ENCODE data around the gene FRMD4B. TPM values are rescaled to one million over a fixed set of nuclear protein-coding genes. Genes with fewer than 3 reads are reported as not detected.

The FRMD4B gene
- total RNA-seq, 2 experiments from 2014 or later = 29.1 to 32.8 TPM

DNA sequence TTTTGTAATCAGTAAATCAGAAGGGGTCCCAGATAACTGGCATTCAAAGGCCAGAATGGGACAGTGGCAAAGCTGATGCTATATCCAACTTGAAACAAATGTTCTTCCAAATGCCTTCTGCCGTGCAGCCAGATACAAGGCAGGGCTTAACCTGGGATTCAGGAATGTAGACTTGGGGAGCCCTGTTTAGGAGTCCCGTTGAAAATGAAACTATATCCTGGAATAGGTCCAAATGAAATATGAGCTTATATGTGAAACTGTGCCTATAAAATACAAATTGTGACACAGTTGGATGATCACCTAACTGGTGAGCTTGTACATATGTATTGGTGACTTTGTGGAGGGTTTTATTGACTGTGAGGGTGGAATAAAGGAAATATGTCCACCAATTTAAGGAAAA, 28.7 kb downstream of the FRMD4B start:
- CTCF ChIA-PET = interaction anchor here (1.8 kb wide), 1 partner anchor 196 kb away, joined by 6 read pairs; no protein-coding TSS in a partner anchor
- Mint-ChIP-seq H3K4me1 (ENCODE audit: low read depth) (peaks cover 16% of the 10 kb centered on the region), H3K36me3 (no peaks in the 10 kb centered on the region), H3K9me3 (peaks cover 8% of the 10 kb centered on the region), H3K27ac (no peak overlapping the region), H3K4me3 (no peak overlapping the region), H3K27me3 (peaks cover 11% of the 10 kb centered on the region)
- POLR2A ChIA-PET = no interaction called here
- DNase-seq = no peak
- intact Hi-C loops (cut with micrococcal nuclease) = no loop called here

DNA sequence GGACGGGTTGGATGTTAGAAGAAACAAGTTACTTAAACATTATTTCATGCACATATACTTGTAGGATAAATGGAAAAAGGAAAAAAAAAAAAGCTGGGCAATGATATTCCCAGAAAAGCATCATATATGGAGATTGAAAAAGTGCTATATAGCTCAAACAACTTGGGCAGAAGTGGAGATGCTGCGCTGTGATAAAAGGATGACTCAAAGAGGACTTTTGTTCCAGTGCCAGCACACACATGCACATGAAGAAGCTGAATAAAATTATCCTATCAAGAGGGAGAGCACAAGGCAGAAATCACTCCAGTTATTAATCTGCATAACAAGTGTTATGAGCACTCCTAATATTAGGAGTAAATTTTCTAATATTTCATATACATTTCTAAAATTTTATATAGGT, 30.9 kb downstream of the FRMD4B start:
- Mint-ChIP-seq H3K27me3 (peaks cover 10% of the 10 kb centered on the region), H3K4me1 (ENCODE audit: low read depth) (peaks cover 16% of the 10 kb centered on the region), H3K36me3 (no peaks in the 10 kb centered on the region), H3K27ac (no peak overlapping the region), H3K9me3 (peaks cover 8% of the 10 kb centered on the region), H3K4me3 (no peak overlapping the region)
- no peak for DNase-seq
- ChIA-PET CTCF (interaction anchor here (1.1 kb wide), 1 partner anchor 193 kb away, joined by 4 read pairs; no protein-coding TSS in a partner anchor), POLR2A (no interaction called here)
- intact Hi-C loops (cut with micrococcal nuclease) = loop anchor here (2.0 kb wide), 1 partner anchor 28 kb away; no protein-coding TSS in a partner anchor

- H3K27ac Mint-ChIP-seq = no peak overlapping the region
- CTCF ChIA-PET = interaction anchor here (0.7 kb wide), 1 partner anchor 151 kb away, joined by 3 read pairs; no protein-coding TSS in a partner anchor
- intact Hi-C loops (cut with micrococcal nuclease) = no loop called here
These were observed 32.4 kb downstream of the FRMD4B start for GRCh38 chr3:69353503-69353902.

DNA sequence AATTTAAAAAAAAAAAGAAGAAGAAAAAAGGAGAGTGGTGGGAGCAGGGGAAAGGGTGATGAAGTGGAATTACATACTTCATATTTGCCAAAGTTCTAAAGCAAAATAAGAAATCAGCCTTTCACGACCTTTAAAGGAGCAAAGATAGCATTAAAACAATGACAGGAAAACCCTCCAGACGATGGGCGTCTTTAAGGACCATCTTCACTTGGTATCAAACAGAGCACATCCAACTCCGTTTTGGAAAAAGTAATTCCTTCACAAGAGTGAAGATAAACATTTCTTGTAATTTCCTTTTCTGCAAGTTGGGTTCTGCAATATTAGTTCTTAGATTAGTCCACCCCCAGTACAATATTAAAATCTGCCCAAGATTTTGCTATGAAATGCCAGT, 32.8 kb downstream of the FRMD4B start:
- no peaks in the 10 kb centered on the region for H3K9me3 Mint-ChIP-seq
- POLR2A ChIA-PET = no interaction called here
- H3K4me1 Mint-ChIP-seq (ENCODE audit: low read depth) = peaks cover 16% of the 10 kb centered on the region
- no peak for DNase-seq
- CTCF ChIA-PET = no interaction called here
- intact Hi-C loops (cut with micrococcal nuclease) = no loop called here
- H3K4me3 Mint-ChIP-seq = peak overlapping the region; percentile 36
- H3K27me3 Mint-ChIP-seq = peaks cover 10% of the 10 kb centered on the region
- no peaks in the 10 kb centered on the region for H3K36me3 Mint-ChIP-seq
- H3K27ac Mint-ChIP-seq = no peak overlapping the region

More at GRCh38 chr3:69353503-69353902, 32.4 kb downstream of the FRMD4B start:
- H3K9me3 Mint-ChIP-seq = peaks cover 1% of the 10 kb centered on the region
- POLR2A ChIA-PET = no interaction called here
- H3K4me1 Mint-ChIP-seq (ENCODE audit: low read depth) = peaks cover 16% of the 10 kb centered on the region
- H3K36me3 Mint-ChIP-seq = no peaks in the 10 kb centered on the region
- no peak for DNase-seq
- peaks cover 10% of the 10 kb centered on the region for H3K27me3 Mint-ChIP-seq
- peak overlapping the region; percentile 36 for H3K4me3 Mint-ChIP-seq

- intact Hi-C loops (cut with micrococcal nuclease) = no loop called here
- ChIA-PET POLR2A (no interaction called here), CTCF (interaction anchor here (0.6 kb wide), 1 partner anchor 41 kb away, joined by 3 read pairs; no protein-coding TSS in a partner anchor)
These were observed 33.4 kb downstream of the FRMD4B start for GRCh38 chr3:69352305-69353087.

DNA sequence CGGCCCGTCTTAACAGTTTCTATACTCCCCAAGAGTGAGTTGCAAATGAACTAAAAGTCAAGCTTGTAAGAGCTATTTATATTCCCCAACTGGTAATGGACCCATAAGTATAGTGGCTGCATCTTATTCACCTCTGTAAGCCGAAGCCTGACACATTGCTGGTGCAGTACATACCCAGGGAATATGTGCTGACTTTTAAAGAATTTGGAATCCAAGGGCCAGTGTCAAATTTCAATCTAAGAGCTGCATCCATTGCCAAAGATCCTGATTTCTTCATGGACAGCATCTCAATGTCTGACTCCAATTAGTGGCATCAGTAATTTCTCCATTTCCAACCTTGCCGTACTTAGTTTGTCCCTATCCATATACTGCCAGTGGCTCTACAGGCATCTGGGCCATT, 42.0 kb downstream of the FRMD4B start:
- CTCF ChIA-PET = no interaction called here
- intact Hi-C loops (cut with micrococcal nuclease) = no loop called here
- POLR2A ChIA-PET = no interaction called here
- H3K4me3 Mint-ChIP-seq = no peak overlapping the region
- H3K4me1 Mint-ChIP-seq (ENCODE audit: low read depth) = no peaks in the 10 kb centered on the region
- H3K27ac Mint-ChIP-seq = no peak overlapping the region
- no peak for DNase-seq
- H3K36me3 Mint-ChIP-seq = no peaks in the 10 kb centered on the region
- peaks cover 7% of the 10 kb centered on the region for H3K27me3 Mint-ChIP-seq
- H3K9me3 Mint-ChIP-seq = no peaks in the 10 kb centered on the region

More at GRCh38 chr3:69352305-69353087, 33.4 kb downstream of the FRMD4B start:
- Mint-ChIP-seq H3K27ac (no peak overlapping the region), H3K4me3 (peak overlapping the region; percentile 26), H3K9me3 (no peaks in the 10 kb centered on the region), H3K36me3 (no peaks in the 10 kb centered on the region), H3K4me1 (ENCODE audit: low read depth) (peaks cover 16% of the 10 kb centered on the region), H3K27me3 (peaks cover 13% of the 10 kb centered on the region)
- no peak for DNase-seq

DNA sequence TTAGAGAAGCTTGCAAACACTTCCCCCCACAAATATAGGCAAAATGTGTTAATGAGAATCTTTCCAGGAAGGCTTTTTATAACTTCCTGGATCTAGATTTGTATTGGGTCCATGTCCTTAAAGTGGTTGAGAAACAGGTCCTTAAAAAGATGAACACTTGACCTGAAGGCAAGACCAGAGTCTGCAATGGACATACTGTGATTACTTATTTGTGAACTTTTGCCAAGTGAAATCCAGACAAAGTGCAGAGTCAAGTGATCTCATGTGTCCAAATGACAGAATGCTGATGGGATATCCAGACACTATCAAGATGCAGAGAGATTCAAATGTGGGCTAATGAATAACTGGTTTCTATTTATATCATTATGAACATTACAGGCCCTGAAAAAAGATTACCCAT, 43.8 kb downstream of the FRMD4B start:
- ChIA-PET CTCF (interaction anchor here (0.7 kb wide), 1 partner anchor 85 kb away, joined by 3 read pairs; no protein-coding TSS in a partner anchor), POLR2A (no interaction called here)
- H3K4me3 Mint-ChIP-seq = no peak overlapping the region
- peaks cover 2% of the 10 kb centered on the region for H3K27me3 Mint-ChIP-seq
- H3K36me3 Mint-ChIP-seq = peaks cover 3% of the 10 kb centered on the region
- no peaks in the 10 kb centered on the region for H3K4me1 Mint-ChIP-seq (ENCODE audit: low read depth)
- H3K27ac Mint-ChIP-seq = no peak overlapping the region
- DNase-seq = no peak
- intact Hi-C loops (cut with micrococcal nuclease) = no loop called here
- H3K9me3 Mint-ChIP-seq = no peaks in the 10 kb centered on the region

DNA sequence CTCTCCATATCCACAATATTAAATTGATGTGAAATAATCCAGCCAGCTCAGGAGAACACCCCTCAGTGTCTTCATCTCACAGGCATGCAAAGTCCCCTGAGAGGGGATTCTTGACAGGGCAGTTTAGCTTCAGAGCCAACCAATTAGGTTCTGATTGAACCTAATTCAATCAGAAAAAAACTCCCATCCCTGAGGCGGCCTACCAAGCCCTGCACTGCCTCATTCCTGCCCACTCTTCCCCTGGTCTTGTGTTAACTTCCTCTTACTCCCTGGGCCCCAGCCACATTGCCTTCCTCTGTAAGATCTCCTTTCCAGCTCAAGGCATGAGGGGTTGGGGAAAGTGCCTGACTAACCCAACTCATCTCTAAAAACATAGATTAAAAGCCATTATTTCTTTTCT, 46.1 kb downstream of the FRMD4B start:
- Mint-ChIP-seq H3K36me3 (peaks cover 3% of the 10 kb centered on the region), H3K4me1 (ENCODE audit: low read depth) (no peaks in the 10 kb centered on the region), H3K27ac (no peak overlapping the region), H3K4me3 (no peak overlapping the region), H3K27me3 (peaks cover 2% of the 10 kb centered on the region), H3K9me3 (peaks cover 3% of the 10 kb centered on the region)
- POLR2A ChIA-PET = no interaction called here
- no peak for DNase-seq
- CTCF ChIA-PET = no interaction called here
- intact Hi-C loops (cut with micrococcal nuclease) = no loop called here

DNA sequence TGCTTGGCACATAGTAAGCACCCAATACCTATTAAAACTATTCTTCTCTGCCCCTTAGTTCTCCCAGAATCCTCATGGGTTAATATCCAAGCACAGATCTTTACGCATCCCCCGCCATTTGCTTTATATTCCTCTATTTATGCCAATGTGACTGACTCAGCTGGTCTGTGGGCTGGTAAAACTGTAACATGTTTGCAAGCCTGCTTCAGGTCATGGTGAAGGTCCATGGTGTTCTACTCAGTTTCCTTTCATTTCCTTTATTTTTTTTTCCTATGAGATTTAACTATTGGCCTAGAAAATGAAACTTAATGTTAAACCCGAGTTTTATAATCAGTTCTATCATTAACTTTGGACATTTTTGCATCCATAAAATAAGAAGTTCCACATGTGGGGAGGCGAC, 47.0 kb downstream of the FRMD4B start:
- Mint-ChIP-seq H3K27me3 (no peaks in the 10 kb centered on the region), H3K27ac (no peak overlapping the region), H3K9me3 (peaks cover 3% of the 10 kb centered on the region), H3K36me3 (peaks cover 3% of the 10 kb centered on the region), H3K4me1 (ENCODE audit: low read depth) (no peaks in the 10 kb centered on the region), H3K4me3 (no peak overlapping the region)
- ChIA-PET CTCF (interaction anchor here (1.1 kb wide), 1 partner anchor 31 kb away, joined by 3 read pairs; no protein-coding TSS in a partner anchor), POLR2A (no interaction called here)
- DNase-seq = no peak
- intact Hi-C loops (cut with micrococcal nuclease) = no loop called here

GRCh38 chr3:69332934-69333333, 53.0 kb downstream of the FRMD4B start:
- no peak overlapping the region for H3K4me3 Mint-ChIP-seq
- ChIA-PET CTCF (no interaction called here), POLR2A (no interaction called here)
- no peak overlapping the region for H3K27ac Mint-ChIP-seq
- peaks cover 11% of the 10 kb centered on the region for H3K4me1 Mint-ChIP-seq (ENCODE audit: low read depth)
- no peaks in the 10 kb centered on the region for H3K27me3 Mint-ChIP-seq
- peaks cover under 1% of the 10 kb centered on the region for H3K36me3 Mint-ChIP-seq
- DNase-seq = no peak
- H3K9me3 Mint-ChIP-seq = peaks cover 3% of the 10 kb centered on the region
- intact Hi-C loops (cut with micrococcal nuclease) = no loop called here

DNA sequence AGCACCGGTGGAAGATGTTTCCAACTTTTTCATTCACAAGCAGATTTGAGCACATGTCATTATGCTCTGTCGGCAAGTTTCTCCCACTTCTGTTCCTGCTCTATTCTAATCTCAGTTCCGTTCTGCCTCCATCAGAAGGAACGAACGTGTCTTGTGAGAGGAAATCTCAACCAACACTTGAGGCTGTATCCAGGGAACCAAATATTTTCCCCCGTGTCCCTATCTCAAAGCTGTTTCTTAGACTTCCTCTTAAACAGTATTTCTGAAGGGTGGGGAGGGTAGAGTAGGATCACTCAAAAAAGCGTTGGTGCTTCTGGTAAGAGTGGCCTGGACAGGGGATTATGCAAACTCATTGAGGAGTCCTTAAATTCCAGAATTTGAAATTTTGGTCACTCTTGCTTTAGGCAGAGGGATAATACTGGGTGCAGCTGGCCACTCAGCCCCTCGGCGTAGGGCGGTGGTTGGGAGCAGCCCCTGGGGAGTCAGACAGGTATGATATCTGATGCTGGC, 54.9 kb downstream of the FRMD4B start:
- intact Hi-C loops (cut with micrococcal nuclease) = no loop called here
- Mint-ChIP-seq H3K36me3 (no peaks in the 10 kb centered on the region), H3K4me3 (no peak overlapping the region), H3K4me1 (ENCODE audit: low read depth) (peaks cover 31% of the 10 kb centered on the region), H3K9me3 (no peaks in the 10 kb centered on the region), H3K27ac (no peak overlapping the region), H3K27me3 (no peaks in the 10 kb centered on the region)
- CTCF ChIA-PET = interaction anchor here (1.1 kb wide), 1 partner anchor 109 kb away, joined by 4 read pairs; no protein-coding TSS in a partner anchor
- POLR2A ChIA-PET = no interaction called here
- no peak for DNase-seq

DNA sequence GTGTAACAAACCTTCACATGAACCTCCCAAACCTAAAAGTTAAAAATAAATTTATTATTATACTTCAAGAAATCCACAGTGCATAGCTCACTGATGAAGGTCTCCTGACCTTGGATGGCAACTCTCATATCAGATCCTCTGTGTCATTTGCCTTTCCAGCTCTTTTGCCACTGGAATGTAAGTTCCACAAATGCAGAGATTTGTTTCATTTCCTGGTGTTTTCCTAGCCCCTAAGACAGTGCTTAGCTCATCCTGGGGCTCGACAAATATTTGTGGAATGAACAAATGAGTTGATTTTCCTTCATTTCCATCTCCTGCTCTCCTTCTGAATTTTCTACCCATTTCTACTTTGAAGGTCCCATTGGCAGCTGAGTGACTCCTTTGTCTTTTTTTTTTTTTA, 56.0 kb downstream of the FRMD4B start:
- Mint-ChIP-seq H3K27me3 (no peaks in the 10 kb centered on the region), H3K4me1 (ENCODE audit: low read depth) (peaks cover 40% of the 10 kb centered on the region), H3K4me3 (no peak overlapping the region), H3K36me3 (no peaks in the 10 kb centered on the region), H3K27ac (no peak overlapping the region), H3K9me3 (no peaks in the 10 kb centered on the region)
- intact Hi-C loops (cut with micrococcal nuclease) = loop anchor here (5.0 kb wide), 1 partner anchor 168 kb away; no protein-coding TSS in a partner anchor
- no peak for DNase-seq
- CTCF ChIA-PET = interaction anchor here (0.6 to 1.1 kb wide), 3 partner anchors 57 to 110 kb away, joined by 3 to 4 read pairs (median 3); no protein-coding TSS in a partner anchor
- POLR2A ChIA-PET = no interaction called here

All from activated CD4-positive, alpha-beta memory T cell treated with anti-CD3 and anti-CD28 coated beads for 36 hours (primary cell).